Common myeloid progenitor, CD34-positive (primary cell): Measurements from ENCODE around the gene WDSUB1.

Experiments used
- CTCF ChIA-PET: fragments of 350-600 bp; sonication (Branson Sonifier 250); formaldehyde crosslinking; loops from one replicate; lab custom pipeline; 2021; ENCODE audit warnings: antibody characterized with exemption; lab: Charles Lee
- POLR2A ChIA-PET: fragments of 350-600 bp; sonication (Branson Sonifier 250); formaldehyde crosslinking; loops from one replicate; lab custom pipeline; 2021; ENCODE audit warnings: antibody characterized with exemption; lab: Charles Lee
- DNase-seq, 3 donors: peaks; one replicate each; pipeline versions ENCODE4 v3.0.0 to v3.0.0-alpha.2; 2013
- H3K27ac ChIP-seq, 2 experiments: 1 replicate in 1 of 2; 2 replicates in 1 of 2; pipeline ENCODE4 v1.7.0; 2013; ENCODE audit warnings: inconsistent platforms in 2 of 2, low read length in 2 of 2, mild to moderate bottlenecking in 2 of 2, low read depth in 1 of 2, moderate library complexity in 1 of 2; ENCODE audit not compliant: severe bottlenecking in 2 of 2, insufficient read depth in 1 of 2, poor library complexity in 1 of 2
- H3K27me3 ChIP-seq, 5 experiments: replicated peaks in 2 of 5; 1 replicate in 3 of 5; 2 replicates in 2 of 5; pipeline versions ENCODE4 v1.6.1 to v1.7.0; 2013; ENCODE audit warnings: low read length in 4 of 5, mild to moderate bottlenecking in 2 of 5, moderate library complexity in 2 of 5, inconsistent platforms in 1 of 5; ENCODE audit not compliant: insufficient read depth in 5 of 5, control insufficient read depth in 4 of 5
- H3K36me3 ChIP-seq, 4 experiments: 1 replicate in 2 of 4; 2 replicates in 2 of 4; pipeline versions ENCODE4 v1.6.1 to v1.7.0; 2013; ENCODE audit warnings: low read length in 3 of 4, control low read depth in 1 of 4, mild to moderate bottlenecking in 1 of 4; ENCODE audit not compliant: control insufficient read depth in 4 of 4, insufficient read depth in 4 of 4
- H3K4me1 ChIP-seq, 4 experiments: 1 replicate in 3 of 4; 2 replicates in 1 of 4; pipeline versions ENCODE4 v1.6.1 to v1.7.1; 2013; ENCODE audit warnings: low read length in 3 of 4, mild to moderate bottlenecking in 3 of 4, control low read depth in 1 of 4, inconsistent platforms in 1 of 4, moderate library complexity in 1 of 4; ENCODE audit not compliant: control insufficient read depth in 4 of 4, insufficient read depth in 4 of 4; ENCODE audit errors: control extremely low read depth in 1 of 4
- H3K4me3 ChIP-seq, 7 experiments: 1 replicate in 4 of 7; 2 replicates in 3 of 7; pipeline versions ENCODE4 v1.5.1 to v1.7.0; 2013; ENCODE audit warnings: mild to moderate bottlenecking in 7 of 7, low read length in 6 of 7, moderate library complexity in 6 of 7, inconsistent platforms in 2 of 7, low read depth in 2 of 7, control low read depth in 1 of 7; ENCODE audit not compliant: insufficient read depth in 4 of 7, control insufficient read depth in 1 of 7; ENCODE audit errors: extremely low read depth in 1 of 7
- H3K9me3 ChIP-seq, 5 experiments: 1 replicate in 4 of 5; 2 replicates in 1 of 5; pipeline versions ENCODE4 v1.6.1 to v1.7.1; 2013; ENCODE audit warnings: low read length in 4 of 5, mild to moderate bottlenecking in 2 of 5, inconsistent platforms in 1 of 5, low read depth in 1 of 5, moderate library complexity in 1 of 5; ENCODE audit not compliant: control insufficient read depth in 4 of 5, insufficient read depth in 2 of 5; ENCODE audit errors: control extremely low read depth in 1 of 5
- WGBS: methylation state at CpG from one replicate; pipeline ENCODE4 v1.1.5; 2013; ENCODE audit not compliant: insufficient coverage; 5-methylcytosine and 5-hydroxymethylcytosine counted together

Gene WDSUB1

GRCh38 chr2:159214325-159214865, 72.1 kb downstream of the WDSUB1 start:
- ChIA-PET POLR2A (no interaction called here), CTCF (interaction anchor here (1.2 to 2.0 kb wide), 3 partner anchors 9 to 13 kb away, joined by 3 to 5 read pairs (median 4); no protein-coding TSS in a partner anchor)
- WGBS = 100% methylated on average over 3 of the region's 3 CpGs
- no peak for DNase-seq
- Histone ChIP-seq H3K4me3 (no peak overlapping the region), H3K9me3 (no peaks in the 10 kb centered on the region), H3K27me3 (no peaks in the 10 kb centered on the region), H3K27ac (no peak overlapping the region), H3K4me1 (peaks cover 0 to 3% (median 0%) of the 10 kb centered on the region in 4 experiments), H3K36me3 (peaks cover 6 to 35% (median 23%) of the 10 kb centered on the region in 4 experiments)

- Histone ChIP-seq H3K27me3 (no peaks in the 10 kb centered on the region), H3K4me1 (peaks cover 0 to 3% (median 0%) of the 10 kb centered on the region in 4 experiments), H3K36me3 (peaks cover 6 to 28% (median 14%) of the 10 kb centered on the region in 4 experiments), H3K9me3 (no peaks in the 10 kb centered on the region), H3K4me3 (no peak overlapping the region), H3K27ac (no peak overlapping the region)
- WGBS = 100% methylated on average over 5 of the region's 5 CpGs
- CTCF ChIA-PET = no interaction called here
- POLR2A ChIA-PET = no interaction called here
- DNase-seq = no peak
Observed at GRCh38 chr2:159213296-159213695, 73.2 kb downstream of the WDSUB1 start.

- Histone ChIP-seq H3K36me3 (peaks cover 4 to 15% (median 11%) of the 10 kb centered on the region in 4 experiments), H3K4me3 (no peak overlapping the region), H3K27me3 (no peaks in the 10 kb centered on the region), H3K27ac (no peak overlapping the region), H3K4me1 (peaks cover 0 to 3% (median 0%) of the 10 kb centered on the region in 4 experiments), H3K9me3 (no peaks in the 10 kb centered on the region)
- 95% methylated on average over 13 of the region's 14 CpGs for WGBS
- ChIA-PET POLR2A (no interaction called here), CTCF (no interaction called here)
- no peak for DNase-seq
Observed at GRCh38 chr2:159211447-159212396, 74.8 kb downstream of the WDSUB1 start.

DNA sequence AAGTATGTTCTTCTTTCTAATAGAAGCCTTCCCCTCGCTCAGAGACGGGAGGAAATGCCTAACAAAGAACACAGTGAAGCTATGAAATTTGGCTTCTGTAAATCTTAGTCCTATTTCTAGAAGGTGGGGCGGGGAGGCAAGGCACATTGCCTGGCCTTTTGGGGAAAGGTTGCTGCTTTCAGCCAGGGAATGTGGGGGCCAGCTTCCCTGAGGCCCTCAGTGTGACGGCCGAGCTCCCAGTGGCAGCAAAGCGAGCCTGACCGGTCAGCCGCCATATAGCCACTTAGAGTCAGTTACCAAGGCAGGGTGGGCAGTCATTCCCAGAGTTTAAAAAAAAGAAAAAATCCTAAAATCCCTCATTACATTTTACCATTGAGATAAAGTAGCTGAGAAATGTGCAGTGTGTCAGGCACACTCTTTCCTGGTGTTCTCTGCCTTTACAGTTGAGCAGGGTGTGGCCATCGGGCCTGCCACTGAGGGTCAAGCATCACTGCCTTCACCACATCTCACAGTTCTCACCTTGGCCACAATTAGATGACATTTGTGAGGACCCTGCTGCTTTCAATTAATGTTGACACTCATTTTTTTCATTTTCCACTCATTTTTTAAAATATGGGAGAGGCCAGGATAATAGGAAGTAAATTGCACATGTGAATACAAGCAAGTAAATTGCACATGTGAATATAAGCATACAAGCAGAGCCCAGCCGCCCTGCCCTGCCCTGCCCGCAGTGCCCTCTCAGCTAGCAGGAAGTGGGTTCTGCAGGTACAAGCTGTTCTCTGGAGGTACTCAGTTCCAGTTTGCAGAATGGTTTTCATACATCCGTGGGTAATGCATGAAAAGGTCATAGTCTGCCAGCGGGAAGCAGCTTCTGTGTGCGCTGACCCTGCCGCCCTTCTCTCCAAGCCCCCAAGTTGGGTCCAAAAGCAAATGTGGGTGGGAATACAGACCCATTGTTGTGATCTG, 76.9 kb downstream of the WDSUB1 start:
- ChIA-PET POLR2A (no interaction called here), CTCF (interaction anchor here (1.0 to 1.3 kb wide), 2 partner anchors 11 to 26 kb away, joined by 3 to 4 read pairs; no protein-coding TSS in a partner anchor)
- H3K4me1 ChIP-seq = peaks cover 0 to 3% (median 0%) of the 10 kb centered on the region in 4 experiments
- no peak overlapping the region for H3K27ac ChIP-seq
- no peaks in the 10 kb centered on the region for H3K9me3 ChIP-seq
- WGBS = 88% methylated on average over 13 of the region's 15 CpGs
- peak in 1 of 3 donors; percentile 11 for DNase-seq
- no peaks in the 10 kb centered on the region for H3K27me3 ChIP-seq
- no peak overlapping the region for H3K4me3 ChIP-seq
- H3K36me3 ChIP-seq = peaks cover 2 to 13% (median 10%) of the 10 kb centered on the region in 4 experiments

- Histone ChIP-seq H3K4me3 (no peak overlapping the region), H3K4me1 (peaks cover 0 to 3% (median 0%) of the 10 kb centered on the region in 4 experiments), H3K27ac (no peak overlapping the region), H3K9me3 (no peaks in the 10 kb centered on the region), H3K36me3 (peaks cover 2 to 15% (median 10%) of the 10 kb centered on the region in 4 experiments), H3K27me3 (no peaks in the 10 kb centered on the region)
- POLR2A ChIA-PET = no interaction called here
- 95% methylated on average over 3 of the region's 5 CpGs for WGBS
- DNase-seq = no peak
- CTCF ChIA-PET = interaction anchor here (1.0 kb wide), 1 partner anchor 13 kb away, joined by 3 read pairs; no protein-coding TSS in a partner anchor
Observed at GRCh38 chr2:159208438-159208837, 78.1 kb downstream of the WDSUB1 start.

DNA sequence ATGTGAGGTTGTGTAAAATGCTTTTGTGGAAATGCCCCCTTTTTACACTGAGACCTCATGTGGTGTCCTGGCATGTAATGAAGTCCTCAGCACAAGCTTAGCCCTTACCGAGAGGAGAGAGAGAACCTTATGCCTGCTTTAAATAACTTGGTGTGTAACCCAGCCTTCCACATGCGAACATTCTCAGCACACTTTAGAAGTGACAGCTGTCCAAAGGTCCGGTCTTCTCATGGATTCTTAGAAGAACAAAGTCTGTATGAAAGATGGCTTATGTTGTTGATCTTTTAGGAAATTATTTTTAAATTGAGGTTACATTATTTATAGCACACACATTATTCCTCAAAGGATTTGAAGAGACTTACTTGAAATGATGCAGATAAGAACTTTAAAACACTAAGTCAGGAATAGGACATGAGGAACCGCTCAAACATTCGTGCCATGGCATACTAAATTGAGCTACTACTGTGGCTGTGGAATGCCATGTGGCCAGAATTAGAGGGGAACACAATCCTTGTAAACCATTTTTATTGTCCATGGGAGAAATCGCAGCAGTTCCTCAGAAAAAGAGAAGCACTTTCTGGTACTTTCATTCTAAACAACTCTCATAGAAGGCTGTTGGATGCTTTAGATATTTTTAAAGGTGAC, 79.6 kb downstream of the WDSUB1 start:
- H3K9me3 ChIP-seq = no peaks in the 10 kb centered on the region
- DNase-seq = no peak
- ChIA-PET CTCF (no interaction called here), POLR2A (interaction anchor here (0.6 kb wide), 1 partner anchor 88 kb away, joined by 4 read pairs; no protein-coding TSS in a partner anchor)
- H3K4me3 ChIP-seq = no peak overlapping the region
- peaks cover 0 to 3% (median 0%) of the 10 kb centered on the region in 4 experiments for H3K4me1 ChIP-seq
- H3K27me3 ChIP-seq = no peaks in the 10 kb centered on the region
- H3K27ac ChIP-seq = no peak overlapping the region
- WGBS = 93% methylated on average over 3 of the region's 6 CpGs
- H3K36me3 ChIP-seq = peaks cover 2 to 11% (median 10%) of the 10 kb centered on the region in 4 experiments
